Inferior parietal cortex (tissue), 1 donor: ENCODE results near the gene CTNNA1.
"Not testable (repeated sequence)": the region's sequence is repeated elsewhere in the genome, so short reads cannot be mapped to it uniquely, and the experiment has no call there.

Experiments used
- DNase-seq: peaks from one replicate; pipeline ENCODE4 v3.0.0-alpha.2; 2016; ENCODE audit errors: extremely low spot score

The CTNNA1 gene

GRCh38 chr5:138757061-138757776 lies 4.0 kb downstream of the CTNNA1 start:
- no peak for DNase-seq

DNA sequence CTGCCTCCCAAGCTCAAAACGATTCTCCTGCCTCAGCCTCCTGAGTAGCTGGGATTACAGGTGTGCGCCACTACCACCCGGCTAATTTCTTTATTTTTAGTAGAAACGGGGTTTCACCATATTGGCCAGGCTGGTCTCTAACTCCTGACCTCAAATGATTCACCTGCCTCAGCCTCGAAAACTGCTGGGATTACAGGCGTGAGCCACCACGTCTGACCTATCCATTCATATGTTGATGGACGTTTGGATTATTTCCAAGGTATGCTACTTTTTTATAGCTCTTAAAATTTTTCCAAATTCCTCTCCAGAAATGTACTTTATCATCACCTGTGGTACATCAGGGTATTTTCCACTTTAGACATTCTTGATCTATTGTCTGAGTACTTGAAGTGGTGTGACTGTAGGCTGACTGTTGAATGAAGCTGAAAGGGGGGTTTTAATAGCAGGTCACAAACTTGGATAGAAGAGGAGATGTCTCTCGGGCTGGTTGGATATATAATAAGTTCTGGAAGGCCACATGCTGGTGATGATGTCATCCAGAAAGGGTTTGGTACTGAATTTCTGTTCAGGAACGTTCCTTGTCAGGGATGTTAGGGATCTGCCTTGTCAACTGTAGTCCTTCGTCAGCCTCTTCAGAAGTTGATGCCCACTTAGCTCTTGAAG lies 7.4 kb downstream of the CTNNA1 start:
- DNase-seq, result no peak

DNA sequence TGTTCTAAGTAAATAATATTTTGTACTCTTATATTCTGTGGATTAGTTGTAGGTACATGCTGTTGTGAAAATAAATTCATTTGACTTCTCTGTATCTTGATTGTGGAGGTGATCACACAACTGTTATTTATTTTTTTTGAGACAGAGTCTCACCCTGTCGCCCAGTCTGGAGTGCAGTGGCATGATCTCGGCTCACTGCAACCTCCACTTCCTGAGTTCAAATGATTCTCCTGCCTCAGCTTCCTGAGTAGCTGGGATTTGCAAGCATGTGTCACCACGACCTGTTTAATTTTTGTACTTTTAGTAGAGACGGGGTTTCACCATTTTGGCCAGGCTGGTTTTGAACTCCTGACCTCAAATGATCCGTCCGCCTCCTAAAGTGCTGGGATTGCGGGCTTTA lies 7.9 kb downstream of the CTNNA1 start:
- DNase-seq, result not testable (repeated sequence)

DNA sequence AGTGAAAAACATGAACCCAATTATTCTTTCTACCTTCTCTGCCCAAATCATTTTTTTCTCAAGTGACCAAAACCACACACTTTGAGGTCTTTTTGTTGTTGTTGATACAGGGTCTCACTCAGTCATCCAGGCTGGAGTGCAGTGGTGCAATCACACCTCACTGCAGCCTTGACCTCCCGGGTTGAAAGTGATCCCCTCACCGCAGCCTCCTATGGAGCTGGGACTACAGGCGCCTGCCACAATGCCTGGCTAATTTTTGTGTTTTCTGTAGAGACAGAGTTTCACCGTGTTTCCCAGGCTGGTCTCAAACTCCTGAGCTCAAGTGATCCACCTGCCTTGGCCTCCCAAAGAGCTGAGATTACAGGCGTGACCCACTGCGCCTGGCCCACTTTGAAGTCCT lies 8.4 kb downstream of the CTNNA1 start:
- not testable (repeated sequence) for DNase-seq

DNA sequence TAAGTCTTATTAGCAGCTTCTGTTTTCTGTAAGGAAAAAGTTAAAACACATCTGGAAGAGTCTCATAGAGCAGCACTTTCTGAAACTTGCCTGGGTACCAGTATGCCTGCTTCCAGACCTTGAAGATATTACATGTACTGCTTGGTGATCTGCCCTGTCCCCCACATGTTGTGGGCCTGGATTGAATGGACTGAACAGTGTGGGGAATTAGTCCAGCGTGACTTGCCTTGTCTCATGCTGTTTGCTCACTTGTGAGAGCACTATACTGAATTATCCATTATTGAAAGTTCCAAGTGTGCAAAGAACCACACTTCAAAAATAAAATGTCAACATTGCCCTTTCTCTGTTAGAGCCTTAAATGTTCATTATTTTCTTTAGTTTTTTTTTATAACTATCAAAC lies 8.9 kb downstream of the CTNNA1 start:
- no peak for DNase-seq

DNA sequence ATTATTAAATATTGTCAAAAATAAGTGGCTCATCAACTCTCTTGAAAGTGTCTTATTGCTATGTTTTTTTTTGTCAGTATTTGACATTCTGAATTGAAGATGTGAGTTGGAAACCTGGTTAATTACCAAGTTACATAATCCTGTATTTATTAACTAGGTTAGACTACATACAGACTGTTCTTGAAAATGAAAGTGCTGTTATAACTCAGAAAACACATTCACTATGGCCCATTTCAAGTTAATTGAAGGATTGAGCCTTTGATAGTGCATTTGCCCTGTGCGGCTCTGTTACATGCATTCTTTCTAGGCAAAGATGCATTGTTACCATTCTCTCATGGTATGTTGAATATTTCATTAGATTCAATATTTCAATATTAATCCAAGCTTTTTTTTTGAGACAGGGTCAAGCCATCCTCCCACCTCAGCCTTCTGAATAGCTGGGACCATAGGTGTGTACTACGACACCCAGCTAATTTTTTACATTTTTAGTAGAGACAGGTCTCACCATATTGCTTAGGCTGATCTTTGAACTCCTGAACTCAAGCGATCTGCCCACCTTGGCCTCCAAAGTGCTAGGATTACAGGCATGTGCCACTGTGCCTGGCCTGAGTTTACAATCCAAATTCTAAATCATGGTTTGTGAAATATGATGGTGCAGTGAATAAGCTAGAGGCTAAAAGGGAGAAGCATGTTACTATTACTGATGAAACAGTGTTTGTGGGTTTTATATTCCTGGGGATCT lies 10.0 kb downstream of the CTNNA1 start:
- DNase-seq, result no peak

DNA sequence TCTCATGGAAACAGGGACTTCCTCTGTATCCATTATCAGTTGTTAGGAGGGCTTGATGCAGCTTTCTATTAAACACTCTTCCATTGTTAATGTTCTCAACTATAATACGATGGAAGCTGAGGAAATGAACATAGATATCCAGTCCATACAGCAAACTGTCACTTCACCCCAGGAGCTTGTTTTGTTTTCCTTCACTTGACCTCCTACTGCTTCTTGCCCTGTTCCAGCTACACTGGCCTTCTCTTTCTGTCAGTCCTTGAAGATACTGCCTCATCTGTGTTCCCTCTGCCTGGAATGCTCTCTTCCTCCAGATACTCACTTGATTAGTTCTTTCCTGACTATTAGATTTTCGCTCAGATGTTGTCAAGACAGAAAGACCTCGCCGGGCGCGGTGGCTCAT lies 17.1 kb downstream of the CTNNA1 start:
- no peak for DNase-seq

- DNase-seq, result no peak
Measured at GRCh38 chr5:138770977-138771376, 17.8 kb downstream of the CTNNA1 start.

- no peak for DNase-seq
Measured at GRCh38 chr5:138772986-138773594, 19.9 kb downstream of the CTNNA1 start.

DNA sequence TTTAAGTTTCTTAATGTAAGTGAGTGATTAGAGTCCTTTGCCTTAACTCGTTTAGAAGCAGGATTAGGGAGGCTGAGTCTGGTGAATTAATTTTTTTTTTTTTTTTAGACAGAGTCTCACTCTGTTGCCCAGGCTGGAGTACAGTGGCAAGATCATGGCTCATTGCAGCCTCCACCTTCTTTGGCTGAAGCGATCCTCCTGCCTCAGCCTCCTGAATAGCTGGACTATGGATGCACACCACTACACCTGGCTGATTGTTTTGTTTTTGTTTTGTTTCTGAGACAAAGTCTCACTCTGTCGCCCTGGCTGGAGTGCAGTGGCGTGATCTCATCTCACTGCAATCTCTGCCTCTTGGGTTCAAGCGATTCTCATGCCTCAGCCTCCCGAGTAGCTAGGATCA lies 20.4 kb downstream of the CTNNA1 start:
- DNase-seq, result not testable (repeated sequence)

- no peak for DNase-seq
Measured at GRCh38 chr5:138775034-138775433, 21.8 kb downstream of the CTNNA1 start.

DNA sequence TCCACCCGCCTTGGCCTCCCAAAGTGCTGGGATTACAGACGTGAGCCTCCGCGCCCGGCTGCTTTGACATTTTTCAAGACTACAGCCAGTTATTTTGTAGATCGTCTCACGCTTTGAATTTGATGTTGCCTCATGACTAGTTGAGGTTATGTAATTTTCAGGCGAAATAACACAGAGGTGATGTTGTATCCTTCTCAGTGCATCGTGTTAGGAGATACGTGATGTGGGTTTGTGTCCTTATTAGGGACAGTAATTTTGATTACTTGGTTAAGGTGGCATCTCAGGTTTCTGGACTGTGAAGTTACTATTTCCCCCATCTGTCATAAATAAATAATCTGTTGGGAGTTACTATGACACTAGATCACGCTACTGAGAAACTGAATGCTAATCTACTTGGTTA lies 25.0 kb downstream of the CTNNA1 start:
- no peak for DNase-seq

- DNase-seq, result no peak
Measured at GRCh38 chr5:138783976-138784375, 30.8 kb downstream of the CTNNA1 start.

DNA sequence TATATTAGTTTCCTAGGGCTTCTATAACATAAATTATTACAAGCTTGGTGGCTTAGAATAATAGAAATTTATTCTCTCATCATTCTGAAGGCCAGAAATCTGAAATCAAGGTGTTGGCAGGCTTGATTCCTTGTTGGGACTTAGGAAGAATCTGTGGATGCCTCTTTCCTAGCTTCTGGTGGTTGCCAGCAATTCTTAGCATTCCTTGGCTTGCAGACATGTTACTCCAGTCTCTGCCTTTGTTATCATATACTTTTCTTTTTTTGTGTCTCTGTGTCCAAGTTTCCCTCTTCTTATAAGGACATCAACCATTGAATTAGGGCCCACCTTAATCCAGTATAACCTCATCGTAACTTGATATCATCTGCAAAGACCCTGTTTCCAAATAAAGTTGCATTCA lies 31.4 kb downstream of the CTNNA1 start:
- DNase-seq, result no peak

- no peak for DNase-seq
Measured at GRCh38 chr5:138789771-138790242, 36.6 kb downstream of the CTNNA1 start.

DNA sequence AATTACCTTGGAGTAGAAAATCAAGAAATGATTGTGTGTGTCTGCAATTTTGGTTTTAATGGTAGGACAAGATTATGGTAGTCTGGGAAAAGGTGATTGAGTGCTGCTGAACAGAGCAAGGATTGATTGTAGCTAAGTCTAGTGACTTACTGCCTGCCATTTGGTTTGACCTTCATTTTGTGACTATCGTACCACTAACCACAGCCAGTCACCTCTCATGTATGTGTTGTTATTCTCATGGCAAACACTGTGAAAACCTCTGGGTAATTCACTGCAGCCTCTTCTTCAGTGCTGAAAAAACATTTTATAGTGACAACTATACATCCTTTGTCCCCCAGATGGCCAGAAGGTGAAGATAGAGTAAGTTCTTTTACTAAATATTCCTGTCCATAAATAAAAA lies 37.5 kb downstream of the CTNNA1 start:
- no peak for DNase-seq

DNA sequence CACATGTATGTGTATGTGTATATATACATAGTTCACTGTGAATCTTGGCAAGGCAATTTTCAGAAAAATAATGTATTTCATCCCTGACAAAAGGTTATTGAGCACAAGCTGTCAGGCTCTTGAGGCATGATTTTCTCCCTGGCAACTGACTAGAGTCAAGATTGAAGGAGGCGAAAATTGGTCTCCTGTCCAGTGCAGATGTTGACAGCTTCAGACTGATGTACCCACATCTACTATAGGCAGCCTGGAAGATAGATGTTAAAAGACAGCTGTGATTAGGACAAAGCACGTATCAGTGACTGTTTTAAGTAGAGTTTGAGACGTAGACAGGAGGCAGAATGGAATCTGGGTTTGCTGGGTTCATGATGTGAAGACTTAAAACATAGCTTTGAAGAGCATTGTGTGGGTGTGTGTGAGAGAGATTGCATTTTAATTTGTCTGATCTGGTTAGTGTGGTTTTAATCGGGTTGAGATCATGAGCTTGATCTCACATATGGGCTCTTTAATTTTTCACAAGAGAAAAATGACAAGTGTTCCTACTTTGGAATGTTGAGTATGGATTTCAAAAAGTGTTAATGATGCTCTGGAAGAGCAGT lies 39.1 kb downstream of the CTNNA1 start:
- no peak for DNase-seq

DNA sequence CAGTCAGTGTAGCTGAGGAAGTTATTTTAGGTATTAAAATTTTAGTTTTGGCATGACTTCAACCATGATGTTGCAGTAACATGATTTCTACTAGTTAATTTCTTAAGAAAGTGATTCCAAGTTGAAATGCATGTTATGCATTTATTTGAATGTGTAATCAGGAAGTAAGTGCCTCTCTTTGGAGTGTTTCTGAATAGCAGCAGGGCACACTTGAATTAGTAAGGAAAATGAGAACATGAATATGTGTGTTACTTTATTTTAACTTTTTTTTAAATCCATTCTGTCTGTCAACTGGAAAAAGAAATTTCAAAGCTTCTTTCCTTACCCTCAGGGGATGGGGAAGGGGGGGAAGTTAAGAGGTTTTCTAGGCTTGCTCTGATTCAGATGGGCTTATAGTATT lies 40.4 kb downstream of the CTNNA1 start:
- no peak for DNase-seq

DNA sequence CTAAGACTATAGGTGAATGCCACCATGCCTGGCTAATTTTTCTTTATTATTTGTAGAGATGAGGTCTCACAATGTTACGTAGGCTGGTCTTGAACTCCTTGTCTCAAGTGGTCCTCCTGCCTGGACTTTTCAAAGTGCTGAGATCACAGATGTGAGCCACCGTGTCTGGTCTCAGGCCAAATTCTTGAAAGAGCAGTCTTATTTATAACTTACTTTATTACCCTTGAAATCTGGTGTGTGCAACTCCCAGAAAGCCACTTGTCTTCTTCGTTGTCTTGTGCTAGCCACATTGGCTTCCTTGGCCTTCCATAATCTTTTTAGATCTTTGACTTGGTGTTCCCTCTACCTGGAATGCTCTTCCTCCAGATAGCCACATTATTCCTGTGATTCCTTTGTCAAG lies 50.1 kb downstream of the CTNNA1 start:
- no peak for DNase-seq

DNA sequence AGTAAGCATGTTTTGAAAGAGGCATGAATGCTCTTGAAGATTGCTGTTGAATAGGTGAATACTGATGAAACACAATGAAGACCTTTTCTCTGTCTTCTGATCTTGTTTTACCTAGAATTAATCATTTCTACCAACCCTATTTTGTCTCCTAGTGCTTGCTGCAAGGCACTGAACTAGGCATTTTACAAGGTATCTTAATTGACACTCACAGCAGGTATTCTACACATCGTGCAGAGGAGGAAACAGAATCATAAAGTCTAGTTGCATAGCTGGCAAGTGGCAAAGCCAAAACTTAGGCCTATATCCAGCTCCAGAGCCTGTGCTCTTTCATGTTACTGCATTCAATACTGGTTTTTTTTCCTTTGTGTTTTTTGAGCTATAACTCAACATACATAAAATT lies 50.7 kb downstream of the CTNNA1 start:
- no peak for DNase-seq

DNA sequence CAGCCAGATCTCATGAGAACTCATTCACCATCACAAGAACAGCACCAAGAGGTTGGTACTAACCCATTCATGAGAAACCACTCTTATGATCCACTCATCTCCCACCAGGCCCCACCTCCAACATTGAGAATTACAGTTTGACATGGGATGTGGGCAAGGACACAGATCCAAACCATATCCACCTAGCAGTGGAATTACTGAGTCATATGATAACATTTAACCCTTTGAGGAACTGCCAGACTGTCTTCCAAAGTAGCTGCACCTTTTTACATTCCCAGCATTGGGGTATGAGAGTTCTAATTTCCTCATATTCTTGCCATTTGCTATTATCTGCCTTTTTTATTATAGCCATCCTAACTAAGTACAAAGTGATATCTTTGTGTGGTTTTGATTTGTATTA lies 51.9 kb downstream of the CTNNA1 start:
- no peak for DNase-seq

DNA sequence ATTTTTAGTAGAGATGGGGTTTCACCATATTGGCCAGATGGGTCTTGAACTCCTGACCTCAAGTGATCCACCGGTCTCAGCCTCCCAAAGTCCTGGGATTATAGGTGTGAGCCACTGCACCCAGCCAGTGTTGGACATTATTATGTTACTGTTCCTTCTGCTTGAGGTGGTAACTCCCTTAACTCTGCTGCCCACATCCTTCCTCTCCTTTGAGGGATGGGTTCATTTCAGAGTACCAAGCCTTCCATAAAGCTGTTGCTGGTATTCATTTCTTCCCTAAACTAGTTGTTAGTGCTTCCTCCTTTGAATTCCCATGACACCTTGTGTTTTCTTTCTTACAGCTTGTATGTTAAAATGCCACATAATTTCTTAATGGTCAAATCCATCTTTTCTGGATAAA lies 54.0 kb downstream of the CTNNA1 start:
- no peak for DNase-seq
